A673 (cell line): ENCODE results near the gene MAP4K4. TPM values are rescaled to one million over a fixed set of nuclear protein-coding genes. Genes with fewer than 3 reads are reported as not detected.

Experiments
- BruUV-seq: library from RNA; stranded (reverse); fragments of 400-500 nt; replicated peaks from 2 replicates; lab custom pipeline; 2021; lab: Mats Ljungman, UMichigan
- CTCF ChIA-PET: fragments of 300-600 bp; sonication (Branson Sonifier 250); formaldehyde crosslinking; loops from one replicate; lab custom pipeline; 2022; ENCODE audit warnings: antibody characterized with exemption; lab: Charles Lee
- POLR2A ChIA-PET: fragments of 300-600 bp; sonication (Branson Sonifier 250); formaldehyde crosslinking; loops from one replicate; lab custom pipeline; 2022; ENCODE audit warnings: antibody characterized with exemption; ENCODE audit not compliant: low non-redundant PET; lab: Charles Lee
- DNase-seq: peaks from one replicate; pipeline ENCODE4 v3.0.0-alpha.2; 2015; ENCODE audit warnings: low spot score
- H3K27ac ChIP-seq: fragments of 200-600 bp; sonication (generic); 2 replicates; pipeline ENCODE4 v1.5.1; 2016; ENCODE audit warnings: mixed run types, low read depth, mild to moderate bottlenecking, mixed read lengths, antibody characterized with exemption, low read length; ENCODE audit not compliant: poor library complexity, severe bottlenecking
- H3K27me3 ChIP-seq: fragments of 200-600 bp; sonication (generic); replicated peaks from 2 replicates; pipeline ENCODE4 v1.6.1; 2017; ENCODE audit warnings: mixed run types, low read depth, mild to moderate bottlenecking, mixed read lengths, antibody characterized with exemption, low read length; ENCODE audit not compliant: insufficient read depth, poor library complexity
- H3K36me3 ChIP-seq: fragments of 200-600 bp; sonication (generic); 2 replicates; pipeline ENCODE4 v1.6.1; 2016; ENCODE audit warnings: mixed run types, mild to moderate bottlenecking, mixed read lengths, antibody characterized with exemption, low read length; ENCODE audit not compliant: insufficient read depth, poor library complexity, severe bottlenecking
- H3K4me1 ChIP-seq: fragments of 200-600 bp; sonication (generic); 2 replicates; pipeline ENCODE4 v1.6.1; 2017; ENCODE audit warnings: mixed run types, mild to moderate bottlenecking, mixed read lengths, antibody characterized with exemption, low read length; ENCODE audit not compliant: insufficient read depth, poor library complexity, severe bottlenecking
- H3K4me3 ChIP-seq: fragments of 200-600 bp; sonication (generic); 2 replicates; pipeline ENCODE4 v1.5.1; 2016; ENCODE audit warnings: low read depth, mixed run types, mild to moderate bottlenecking, mixed read lengths, low read length; ENCODE audit not compliant: poor library complexity, severe bottlenecking
- H3K9me3 ChIP-seq: fragments of 200-600 bp; sonication (generic); 2 replicates; pipeline ENCODE4 v1.6.1; 2016; ENCODE audit warnings: mixed run types, low read depth, mild to moderate bottlenecking, mixed read lengths, antibody characterized with exemption, low read length; ENCODE audit not compliant: poor library complexity, severe bottlenecking
- CTCF ChIP-seq: fragments of 300-800, 200-600 bp; sonication (generic); conservative IDR thresholded peaks from 2 replicates; pipeline ENCODE4 v1.5.1; 2017; ENCODE audit warnings: low read depth, mild to moderate bottlenecking, antibody characterized with exemption, low read length, moderate library complexity, mixed read lengths
- EZH2 ChIP-seq: fragments of 200-600 bp; sonication (generic); IDR thresholded peaks from 2 replicates; pipeline ENCODE4 v1.6.1; 2017; ENCODE audit warnings: borderline replicate concordance, low read depth, mild to moderate bottlenecking, mixed read lengths, antibody characterized with exemption, low read length; ENCODE audit not compliant: poor library complexity, severe bottlenecking
- intact Hi-C: fragments of 100-400 bp; cut with micrococcal nuclease; formaldehyde crosslinking; loops from one replicate; pipeline ENCODE4 v1.10.0; 2022; ENCODE audit not compliant: unreplicated experiment
- total RNA-seq: library from RNA; stranded (reverse); gene quantifications from 2 replicates; pipeline ENCODE4 v1.2.3, GENCODE V29; 2021

MAP4K4 gene
- total RNA-seq, 1 experiment from 2014 or later, result 157 TPM

DNA sequence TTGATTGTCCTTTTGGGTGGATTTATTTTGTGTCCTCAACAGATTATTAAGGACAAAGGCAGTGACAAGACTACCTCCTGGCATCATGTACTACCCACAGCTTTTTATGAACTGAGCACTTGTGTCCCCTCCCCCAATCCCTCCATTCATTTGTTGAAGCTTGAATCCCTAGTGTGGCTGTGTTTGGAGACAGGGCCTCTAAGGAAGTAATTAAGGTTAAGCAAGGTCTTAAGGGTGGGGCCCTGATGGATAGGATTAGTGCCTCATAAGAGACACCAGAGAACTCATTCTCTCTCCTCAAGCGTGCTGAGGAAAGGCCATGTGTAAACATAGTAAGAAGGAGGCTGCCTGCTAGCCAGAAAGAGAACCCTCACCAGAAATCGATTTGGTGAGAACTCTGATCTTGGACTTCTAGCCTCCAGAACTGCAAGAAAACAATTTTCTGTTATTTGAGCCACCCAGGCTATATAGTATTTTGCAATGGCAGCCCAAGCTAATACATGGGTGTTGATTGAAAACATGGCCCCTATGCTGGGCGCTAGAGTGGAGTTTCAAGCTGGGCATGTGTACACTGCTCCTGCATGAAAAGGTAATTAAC, 3.4 kb upstream of the MAP4K4 start:
- no peaks in the 10 kb centered on the region for H3K36me3 ChIP-seq
- TF ChIP-seq CTCF (no peak), EZH2 (no peak)
- intact Hi-C loops, result no loop called here
- H3K27ac ChIP-seq, result no peak overlapping the region
- ChIA-PET POLR2A (no interaction called here), CTCF (no interaction called here)
- H3K4me3 ChIP-seq, result no peak overlapping the region
- H3K4me1 ChIP-seq, result no peaks in the 10 kb centered on the region
- no TSS peak for BruUV-seq
- no peaks in the 10 kb centered on the region for H3K27me3 ChIP-seq
- H3K9me3 ChIP-seq, result no peaks in the 10 kb centered on the region
- no peak for DNase-seq

DNA sequence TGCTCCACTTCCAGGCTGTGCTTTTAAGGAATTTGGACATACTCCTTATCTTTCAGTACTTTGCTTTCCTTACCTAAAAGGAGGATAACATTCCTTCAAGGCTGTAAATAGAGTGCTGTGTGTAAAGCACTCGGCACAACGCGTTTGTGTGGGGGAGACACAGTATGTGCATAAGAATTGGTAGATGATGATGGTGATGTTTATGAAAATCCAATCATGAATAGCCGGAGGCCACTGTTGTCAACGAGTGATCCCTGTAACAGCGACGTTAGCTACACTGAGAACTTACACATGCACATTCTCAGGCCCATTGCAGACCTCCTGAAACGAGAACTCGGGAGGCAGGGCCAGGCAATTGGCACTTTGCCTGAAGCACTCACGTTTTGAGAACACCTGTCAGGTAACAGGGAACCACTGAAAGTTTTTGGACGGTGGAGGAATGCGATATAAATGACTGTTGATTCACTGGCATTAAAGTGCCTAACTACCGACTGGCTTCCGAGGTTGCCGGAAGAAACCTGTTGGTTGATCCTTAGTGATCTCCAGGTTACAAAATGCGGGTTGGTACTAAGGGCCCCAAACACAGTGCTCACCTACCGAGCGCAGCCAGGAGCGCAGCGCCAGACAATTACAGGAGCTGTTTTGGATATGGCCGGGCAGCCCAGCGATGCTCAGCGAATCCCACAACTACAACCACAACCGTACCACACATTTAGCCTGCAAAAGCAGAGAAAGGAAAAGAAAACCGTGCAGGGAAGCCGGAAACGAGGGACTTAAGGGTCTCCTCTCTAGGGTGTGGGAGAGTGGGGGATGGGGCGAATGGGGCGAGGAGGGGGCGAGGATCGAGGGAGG, 1.0 kb upstream of the MAP4K4 start:
- Histone ChIP-seq H3K9me3 (no peaks in the 10 kb centered on the region), H3K27ac (peak overlapping the region; percentile 71), H3K4me3 (peak overlapping the region; percentile 68), H3K36me3 (no peaks in the 10 kb centered on the region), H3K4me1 (peaks cover 9% of the 10 kb centered on the region), H3K27me3 (no peaks in the 10 kb centered on the region)
- no peak for DNase-seq
- TF ChIP-seq CTCF (no peak), EZH2 (no peak)
- intact Hi-C loops, result loop anchor here (5.0 kb wide), 3 partner anchors 71 to 136 kb away; no protein-coding TSS in a partner anchor
- ChIA-PET CTCF (interaction anchor here (0.7 to 1.6 kb wide), 4 partner anchors 66 to 135 kb away, joined by 3 to 10 read pairs (median 7); no protein-coding TSS in a partner anchor), POLR2A (interaction anchor here (0.7 kb wide), 1 partner anchor 34 kb away, joined by 3 read pairs; no protein-coding TSS in a partner anchor)
- no TSS peak for BruUV-seq

GRCh38 chr2:101698014-101698843, 722 bp downstream of the MAP4K4 start:
- ChIA-PET POLR2A (interaction anchor here (1.0 kb wide), 1 partner anchor 12 kb away, joined by 3 read pairs; no protein-coding TSS in a partner anchor), CTCF (interaction anchor here (1.6 kb wide), 1 partner anchor 133 kb away, joined by 8 read pairs; no protein-coding TSS in a partner anchor)
- intact Hi-C loops, result loop anchor here (5.0 kb wide), 3 partner anchors 69 to 134 kb away; no protein-coding TSS in a partner anchor
- no TSS peak for BruUV-seq
- H3K9me3 ChIP-seq, result no peaks in the 10 kb centered on the region
- no peaks in the 10 kb centered on the region for H3K27me3 ChIP-seq
- DNase-seq, result peak; percentile 52
- peak overlapping the region; percentile 68 for H3K4me3 ChIP-seq
- peaks cover 9% of the 10 kb centered on the region for H3K4me1 ChIP-seq
- TF ChIP-seq CTCF (no peak), EZH2 (no peak)
- H3K27ac ChIP-seq, result peak overlapping the region; percentile 82
- H3K36me3 ChIP-seq, result peaks cover 10% of the 10 kb centered on the region
